Mesodermal cell (in vitro differentiated cells): ENCODE measurements around the gene NLRP6.

Experiments
- H3K27ac ChIP-seq: 2 replicates; pipeline ENCODE4 v1.7.0; 2013; ENCODE audit warnings: mild to moderate bottlenecking, low read depth, low read length, moderate library complexity; ENCODE audit not compliant: severe bottlenecking
- H3K36me3 ChIP-seq: 2 replicates; pipeline ENCODE4 v1.7.1; 2013; ENCODE audit warnings: mild to moderate bottlenecking, low read length, moderate library complexity; ENCODE audit not compliant: control insufficient read depth, insufficient read depth
- H3K4me1 ChIP-seq: one replicate; pipeline ENCODE4 v1.7.1; 2013; ENCODE audit warnings: mild to moderate bottlenecking, low read length; ENCODE audit not compliant: insufficient read depth, control insufficient read depth, poor library complexity, severe bottlenecking
- H3K4me3 ChIP-seq: 2 replicates; pipeline ENCODE4 v1.7.0; 2013; ENCODE audit warnings: low read length, control low read depth, mild to moderate bottlenecking; ENCODE audit not compliant: insufficient read depth, poor library complexity, severe bottlenecking; ENCODE audit errors: extremely low read depth
- H3K9me3 ChIP-seq: 2 replicates; pipeline ENCODE4 v1.7.1; 2013; ENCODE audit warnings: mild to moderate bottlenecking, low read length, moderate library complexity; ENCODE audit not compliant: control insufficient read depth
- whole genome bisulfite sequencing, 2 experiments: methylation state at CpG; one replicate each; pipeline ENCODE4 v1.1.5; 2013; ENCODE audit warnings: missing lambda C conversion rate in 2 of 2; ENCODE audit not compliant: insufficient coverage in 2 of 2; 5-methylcytosine and 5-hydroxymethylcytosine counted together

NLRP6 gene

GRCh38 chr11:271319-271715, 6.9 kb upstream of the NLRP6 start:
- Histone ChIP-seq H3K27ac (no peak overlapping the region), H3K36me3 (no peaks in the 10 kb centered on the region)
- 89 to 91% methylated on average over 4 to 7 of the region's 8 CpGs for WGBS, 2 experiments

DNA sequence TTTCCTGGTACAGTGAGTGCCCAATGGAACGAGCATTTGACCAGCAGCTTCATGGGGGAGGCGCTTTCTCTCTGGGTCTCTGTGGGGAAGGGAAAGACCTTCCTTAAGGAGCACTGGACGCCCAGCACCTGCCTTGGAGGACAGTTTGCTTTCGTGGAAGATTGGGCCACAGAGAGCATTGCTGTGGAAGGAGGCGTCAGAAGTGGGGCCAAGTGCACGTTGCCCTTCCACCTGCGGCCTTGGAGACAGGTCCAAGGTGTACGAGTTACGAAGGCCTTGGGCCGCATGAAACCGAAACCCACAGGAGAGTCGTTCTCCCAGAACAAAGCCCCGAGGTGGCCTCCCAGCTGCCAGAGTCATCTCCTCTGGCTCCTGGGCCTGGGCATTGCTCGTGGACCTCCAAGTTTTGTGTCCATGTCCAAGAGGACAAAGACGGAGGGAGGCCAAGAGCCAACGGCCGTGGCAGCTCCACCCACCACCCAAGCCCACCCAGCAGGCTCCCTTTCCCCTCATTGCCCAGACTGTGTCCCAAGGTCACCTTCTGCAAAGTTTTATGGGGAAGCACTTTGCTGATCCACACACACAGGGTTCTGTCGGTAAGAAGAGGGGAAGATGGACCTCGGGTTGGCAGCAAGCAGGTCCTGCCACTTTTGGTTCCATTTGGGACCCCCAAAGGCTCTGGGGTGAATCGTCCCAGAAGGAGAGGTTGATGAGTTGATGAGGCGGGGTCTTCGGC, 5.8 kb upstream of the NLRP6 start:
- Histone ChIP-seq H3K27ac (no peak overlapping the region), H3K4me1 (no peaks in the 10 kb centered on the region), H3K36me3 (no peaks in the 10 kb centered on the region), H3K9me3 (no peaks in the 10 kb centered on the region), H3K4me3 (no peak overlapping the region)
- WGBS, 2 experiments, result 88 to 90% methylated on average over 16 to 20 of the region's 22 CpGs

More at GRCh38 chr11:271319-271715, 6.9 kb upstream of the NLRP6 start:
- no peak overlapping the region for H3K4me3 ChIP-seq
- H3K4me1 ChIP-seq, result no peaks in the 10 kb centered on the region
- no peaks in the 10 kb centered on the region for H3K9me3 ChIP-seq

DNA sequence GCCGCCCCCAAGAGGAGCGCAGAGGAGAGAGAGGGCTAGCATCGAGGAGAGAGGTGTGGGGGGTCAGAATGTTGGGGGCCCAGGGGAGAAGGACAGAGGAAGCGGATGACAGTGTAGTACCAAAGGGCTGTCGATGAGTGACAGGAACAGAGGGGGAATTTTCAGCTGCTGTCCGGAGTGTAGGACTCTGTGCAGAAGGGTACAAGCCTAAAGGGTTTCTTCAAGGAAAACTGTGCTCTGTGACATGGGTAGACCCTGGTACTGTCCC, 5.3 kb upstream of the NLRP6 start:
- Histone ChIP-seq H3K36me3 (no peaks in the 10 kb centered on the region), H3K4me1 (no peaks in the 10 kb centered on the region), H3K27ac (no peak overlapping the region), H3K9me3 (no peaks in the 10 kb centered on the region), H3K4me3 (no peak overlapping the region)
- WGBS, 2 experiments, result 92 to 94% methylated on average over 6 of the region's 6 CpGs

GRCh38 chr11:276219-276618, 2.0 kb upstream of the NLRP6 start:
- Histone ChIP-seq H3K9me3 (no peaks in the 10 kb centered on the region), H3K36me3 (no peaks in the 10 kb centered on the region), H3K4me3 (no peak overlapping the region), H3K27ac (no peak overlapping the region), H3K4me1 (no peaks in the 10 kb centered on the region)

DNA sequence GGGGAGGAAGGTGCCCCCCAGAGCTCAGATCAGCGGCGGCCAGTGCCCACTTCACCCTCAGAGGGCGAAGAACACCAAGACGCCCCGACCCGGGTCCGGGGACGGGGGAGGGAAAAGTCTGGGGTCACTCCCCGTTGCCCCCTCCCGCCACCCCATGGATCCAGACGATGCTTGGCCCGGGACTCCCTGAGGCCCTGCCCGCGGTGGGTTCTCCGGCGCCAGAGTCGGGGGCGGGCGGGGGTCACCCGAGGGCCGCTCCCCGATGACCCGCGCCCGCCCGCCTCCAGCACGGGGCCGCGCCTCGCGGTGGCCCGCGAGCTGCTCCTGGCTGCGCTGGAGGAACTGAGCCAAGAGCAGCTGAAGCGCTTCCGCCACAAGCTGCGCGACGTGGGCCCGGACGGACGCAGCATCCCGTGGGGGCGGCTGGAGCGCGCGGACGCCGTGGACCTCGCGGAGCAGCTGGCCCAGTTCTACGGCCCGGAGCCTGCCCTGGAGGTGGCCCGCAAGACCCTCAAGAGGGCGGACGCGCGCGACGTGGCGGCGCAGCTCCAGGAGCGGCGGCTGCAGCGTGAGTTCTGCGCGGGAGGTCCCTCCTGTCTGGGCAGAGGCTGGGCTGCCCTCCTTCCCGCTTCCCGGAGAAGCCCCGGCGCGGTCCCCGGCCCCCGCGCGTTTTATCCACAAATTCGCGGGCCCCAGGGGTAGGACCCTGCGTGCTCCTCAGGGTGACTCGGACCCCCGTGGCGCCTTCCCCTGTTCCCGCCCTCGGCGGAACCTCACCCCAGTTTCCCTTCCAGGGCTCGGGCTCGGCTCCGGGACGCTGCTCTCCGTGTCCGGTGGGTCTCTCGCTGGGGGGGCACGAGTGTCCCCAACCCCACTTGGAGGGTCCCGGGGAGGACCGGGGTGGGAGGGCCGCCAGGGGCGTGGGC, 1.1 kb downstream of the NLRP6 start:
- WGBS, 2 experiments, result 68% methylated on average over 88 to 94 of the region's 97 CpGs
- no peak overlapping the region for H3K27ac ChIP-seq
- H3K4me1 ChIP-seq, result no peaks in the 10 kb centered on the region
- H3K36me3 ChIP-seq, result no peaks in the 10 kb centered on the region
- H3K9me3 ChIP-seq, result no peaks in the 10 kb centered on the region
- no peak overlapping the region for H3K4me3 ChIP-seq

- Histone ChIP-seq H3K4me3 (no peak overlapping the region), H3K36me3 (no peaks in the 10 kb centered on the region), H3K4me1 (no peaks in the 10 kb centered on the region), H3K27ac (no peak overlapping the region), H3K9me3 (no peaks in the 10 kb centered on the region)
- 18 to 29% methylated on average over 63 to 82 of the region's 85 CpGs for WGBS, 2 experiments
Observed at GRCh38 chr11:279966-280705, 1.9 kb downstream of the NLRP6 start.

GRCh38 chr11:280706-281485, 2.7 kb downstream of the NLRP6 start:
- Histone ChIP-seq H3K36me3 (no peaks in the 10 kb centered on the region), H3K4me3 (no peak overlapping the region), H3K4me1 (no peaks in the 10 kb centered on the region), H3K9me3 (no peaks in the 10 kb centered on the region), H3K27ac (no peak overlapping the region)
- WGBS, 2 experiments, result 67 to 69% methylated on average over 69 to 79 of the region's 79 CpGs

GRCh38 chr11:281486-282161, 3.4 kb downstream of the NLRP6 start:
- 86 to 94% methylated on average over 25 to 26 of the region's 26 CpGs for WGBS, 2 experiments
- no peaks in the 10 kb centered on the region for H3K9me3 ChIP-seq
- no peaks in the 10 kb centered on the region for H3K36me3 ChIP-seq

GRCh38 chr11:282171-282570, 4.0 kb downstream of the NLRP6 start:
- no peaks in the 10 kb centered on the region for H3K4me1 ChIP-seq
- WGBS, 2 experiments, result 66 to 75% methylated on average over 3 to 4 of the region's 4 CpGs

More at GRCh38 chr11:281486-282161, 3.4 kb downstream of the NLRP6 start:
- Histone ChIP-seq H3K4me3 (no peak overlapping the region), H3K4me1 (no peaks in the 10 kb centered on the region), H3K27ac (no peak overlapping the region)

More at GRCh38 chr11:282171-282570, 4.0 kb downstream of the NLRP6 start:
- no peaks in the 10 kb centered on the region for H3K9me3 ChIP-seq
- H3K4me3 ChIP-seq, result no peak overlapping the region
- H3K36me3 ChIP-seq, result no peaks in the 10 kb centered on the region
- H3K27ac ChIP-seq, result no peak overlapping the region
